Osteocyte (in vitro differentiated cells): Measurements from ENCODE around the gene PRKCE. TPM values are rescaled to one million over a fixed set of nuclear protein-coding genes. Genes with fewer than 3 reads are reported as not detected.

Experiments used
- DNase-seq: peaks from one replicate; pipeline ENCODE4 v3.0.0; 2021; ENCODE audit warnings: mixed read lengths; ENCODE audit not compliant: unreplicated experiment; ENCODE audit errors: extremely low spot score
- H3K27ac Mint-ChIP-seq: one replicate; pipeline ENCODE4 v1.8.0; 2021; ENCODE audit warnings: mild to moderate bottlenecking, mixed read lengths; ENCODE audit not compliant: unreplicated experiment
- H3K27me3 Mint-ChIP-seq: one replicate; pipeline ENCODE4 v1.8.0; 2021; ENCODE audit warnings: mixed read lengths; ENCODE audit not compliant: unreplicated experiment
- H3K36me3 Mint-ChIP-seq: one replicate; pipeline ENCODE4 v1.8.0; 2021; ENCODE audit warnings: mixed read lengths; ENCODE audit not compliant: unreplicated experiment
- H3K4me1 Mint-ChIP-seq: one replicate; pipeline ENCODE4 v1.8.0; 2021; ENCODE audit warnings: mixed read lengths; ENCODE audit not compliant: unreplicated experiment
- H3K4me3 Mint-ChIP-seq: one replicate; pipeline ENCODE4 v1.8.0; 2021; ENCODE audit warnings: mild to moderate bottlenecking, moderate library complexity, mixed read lengths; ENCODE audit not compliant: unreplicated experiment
- H3K9me3 Mint-ChIP-seq: one replicate; pipeline ENCODE4 v1.8.0; 2021; ENCODE audit warnings: mixed read lengths; ENCODE audit not compliant: unreplicated experiment
- total RNA-seq: library from RNA; stranded (reverse); gene quantifications from 2 replicates; pipeline ENCODE4 v1.2.1, GENCODE V29; 2021
- TF ChIP-seq, protein P1 (sequence below): fragments of 200-600 bp; sonication (generic); IDR thresholded peaks from 2 replicates; pipeline ENCODE4 v1.5.0; 2021; ENCODE audit warnings: antibody characterized with exemption, mild to moderate bottlenecking, moderate library complexity

The PRKCE gene
- total RNA-seq, 1 donor from 2014 or later: 13.8 TPM

DNA sequence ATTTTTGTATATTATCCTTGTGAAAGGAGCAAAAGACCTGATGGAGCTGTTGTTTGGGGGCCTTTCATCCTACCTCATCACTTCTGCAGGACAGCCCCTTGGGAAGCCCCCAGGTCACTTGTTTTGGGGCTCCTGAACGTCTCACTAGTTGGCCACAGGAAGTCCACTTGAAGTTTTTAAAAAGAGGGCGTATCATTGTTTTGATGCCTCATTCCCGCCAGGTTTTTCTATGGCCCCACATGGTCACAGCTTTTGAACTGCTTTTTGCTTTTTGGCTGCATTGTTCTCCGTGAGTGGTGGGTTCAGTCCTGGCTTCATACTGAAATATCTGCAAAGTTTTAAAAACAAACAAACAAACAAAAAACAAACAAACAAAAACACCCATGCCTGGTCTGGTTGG lies 216.3 kb downstream of the PRKCE start:
- H3K27me3 Mint-ChIP-seq: no peaks in the 10 kb centered on the region
- TF ChIP-seq, protein P1, sequence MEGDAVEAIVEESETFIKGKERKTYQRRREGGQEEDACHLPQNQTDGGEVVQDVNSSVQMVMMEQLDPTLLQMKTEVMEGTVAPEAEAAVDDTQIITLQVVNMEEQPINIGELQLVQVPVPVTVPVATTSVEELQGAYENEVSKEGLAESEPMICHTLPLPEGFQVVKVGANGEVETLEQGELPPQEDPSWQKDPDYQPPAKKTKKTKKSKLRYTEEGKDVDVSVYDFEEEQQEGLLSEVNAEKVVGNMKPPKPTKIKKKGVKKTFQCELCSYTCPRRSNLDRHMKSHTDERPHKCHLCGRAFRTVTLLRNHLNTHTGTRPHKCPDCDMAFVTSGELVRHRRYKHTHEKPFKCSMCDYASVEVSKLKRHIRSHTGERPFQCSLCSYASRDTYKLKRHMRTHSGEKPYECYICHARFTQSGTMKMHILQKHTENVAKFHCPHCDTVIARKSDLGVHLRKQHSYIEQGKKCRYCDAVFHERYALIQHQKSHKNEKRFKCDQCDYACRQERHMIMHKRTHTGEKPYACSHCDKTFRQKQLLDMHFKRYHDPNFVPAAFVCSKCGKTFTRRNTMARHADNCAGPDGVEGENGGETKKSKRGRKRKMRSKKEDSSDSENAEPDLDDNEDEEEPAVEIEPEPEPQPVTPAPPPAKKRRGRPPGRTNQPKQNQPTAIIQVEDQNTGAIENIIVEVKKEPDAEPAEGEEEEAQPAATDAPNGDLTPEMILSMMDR: no peak
- H3K4me3 Mint-ChIP-seq: no peak overlapping the region
- no peaks in the 10 kb centered on the region for H3K36me3 Mint-ChIP-seq
- no peak for DNase-seq
- H3K4me1 Mint-ChIP-seq: peaks cover 10% of the 10 kb centered on the region
- H3K9me3 Mint-ChIP-seq: no peaks in the 10 kb centered on the region
- no peak overlapping the region for H3K27ac Mint-ChIP-seq

DNA sequence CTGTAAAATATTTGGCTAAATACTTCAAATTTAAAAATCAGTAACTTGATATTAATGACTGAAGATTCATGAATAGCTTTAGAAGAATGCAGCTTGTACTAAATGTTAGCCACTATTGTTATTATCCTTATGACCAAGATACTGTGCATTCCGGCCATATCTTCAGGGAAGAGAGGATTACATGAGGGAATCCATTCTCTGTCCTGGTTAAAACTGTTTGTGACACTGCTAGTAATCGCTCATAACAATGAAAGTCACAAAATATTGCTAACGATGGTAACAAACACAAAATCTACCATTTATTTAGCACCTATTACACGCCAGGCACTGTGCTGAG lies 217.7 kb downstream of the PRKCE start:
- no peak for DNase-seq
- TF ChIP-seq, protein P1: no peak
- H3K4me3 Mint-ChIP-seq: no peak overlapping the region
- H3K36me3 Mint-ChIP-seq: no peaks in the 10 kb centered on the region
- H3K4me1 Mint-ChIP-seq: peaks cover 10% of the 10 kb centered on the region
- H3K27me3 Mint-ChIP-seq: no peaks in the 10 kb centered on the region
- H3K27ac Mint-ChIP-seq: no peak overlapping the region
- H3K9me3 Mint-ChIP-seq: no peaks in the 10 kb centered on the region

DNA sequence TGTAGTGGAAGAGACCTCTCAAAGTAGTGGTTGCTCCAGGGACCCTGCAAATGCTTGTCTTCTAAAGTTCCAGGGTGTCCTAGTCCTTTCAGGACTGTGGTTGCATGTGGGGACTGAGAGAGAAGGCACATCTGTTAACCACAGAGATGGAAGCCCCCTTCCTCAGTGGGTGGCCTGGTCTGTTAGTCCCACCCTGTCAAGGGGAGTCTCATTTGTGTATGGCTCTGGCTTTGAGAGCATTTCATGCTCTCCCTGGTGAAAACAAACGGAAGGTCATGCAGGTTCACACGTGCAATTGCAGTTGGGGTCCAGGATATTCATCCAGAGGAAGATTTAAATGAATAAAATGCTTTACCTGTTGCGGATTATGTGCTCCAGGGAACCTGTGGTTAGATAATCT lies 219.6 kb downstream of the PRKCE start:
- DNase-seq: no peak
- Mint-ChIP-seq H3K27ac (no peak overlapping the region), H3K4me3 (no peak overlapping the region), H3K9me3 (peaks cover 2% of the 10 kb centered on the region), H3K36me3 (peaks cover under 1% of the 10 kb centered on the region), H3K27me3 (no peaks in the 10 kb centered on the region), H3K4me1 (peaks cover 10% of the 10 kb centered on the region)
- TF ChIP-seq, protein P1: no peak

DNA sequence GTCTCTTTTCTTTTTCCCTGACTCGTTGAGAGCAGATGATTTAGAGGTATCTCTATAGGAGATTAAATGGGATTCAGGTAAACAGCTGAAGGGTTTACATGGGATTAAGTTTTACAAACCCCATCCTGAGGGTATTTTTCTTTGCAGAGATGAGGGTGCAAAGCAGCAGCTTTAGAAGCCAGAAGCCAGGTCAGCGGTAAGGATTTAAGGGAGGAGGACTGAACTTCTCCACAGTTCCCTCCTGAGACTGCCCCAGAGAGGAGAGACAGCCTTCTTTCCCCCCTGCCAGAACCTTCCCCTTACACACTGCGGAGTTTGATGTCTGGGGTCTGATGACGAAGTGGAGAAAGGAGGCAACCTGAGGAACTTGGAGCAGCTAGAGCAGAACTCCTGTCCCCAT lies 220.1 kb downstream of the PRKCE start:
- H3K4me1 Mint-ChIP-seq: peaks cover 10% of the 10 kb centered on the region
- no peaks in the 10 kb centered on the region for H3K27me3 Mint-ChIP-seq
- no peak for DNase-seq
- H3K4me3 Mint-ChIP-seq: no peak overlapping the region
- peaks cover 4% of the 10 kb centered on the region for H3K36me3 Mint-ChIP-seq
- H3K9me3 Mint-ChIP-seq: peaks cover 7% of the 10 kb centered on the region
- TF ChIP-seq, protein P1: no peak
- H3K27ac Mint-ChIP-seq: no peak overlapping the region

DNA sequence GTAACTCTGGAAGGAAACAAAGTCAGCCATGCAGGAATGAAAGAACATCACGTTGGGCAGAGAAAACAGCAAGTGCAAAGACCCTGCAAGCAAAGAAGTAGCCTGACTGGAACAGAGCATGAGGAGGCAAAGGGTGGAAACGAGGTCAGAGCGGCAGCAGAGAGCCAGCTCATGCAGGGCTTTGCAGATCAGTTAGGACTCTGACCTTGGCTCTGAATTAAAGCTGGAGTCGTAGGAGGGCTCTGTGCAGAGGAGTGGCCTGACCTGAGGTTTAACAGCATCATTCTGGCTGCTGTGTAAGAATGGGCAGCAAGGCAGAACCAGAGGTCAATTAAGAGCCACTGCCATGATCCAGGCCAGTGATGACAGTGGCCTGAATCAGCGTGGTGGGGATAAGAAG lies 220.7 kb downstream of the PRKCE start:
- TF ChIP-seq, protein P1: no peak
- Mint-ChIP-seq H3K27me3 (no peaks in the 10 kb centered on the region), H3K9me3 (peaks cover 10% of the 10 kb centered on the region), H3K4me3 (no peak overlapping the region), H3K4me1 (peaks cover 10% of the 10 kb centered on the region), H3K27ac (no peak overlapping the region), H3K36me3 (peaks cover 5% of the 10 kb centered on the region)
- no peak for DNase-seq
